K562 treated with DMSO at 1 percent for 48 hours (cell line): ENCODE data around the gene KIAA0513. TPM values are rescaled to one million over a fixed set of nuclear protein-coding genes. Genes with fewer than 3 reads are reported as not detected.

Source experiments
- total RNA-seq: library from RNA; unstranded; fragments of 300-600 nt; gene quantifications from 2 replicates; pipeline ENCODE4 v1.2.3, GENCODE V29; 2022; ENCODE audit warnings: low replicate concordance; ENCODE audit errors: extremely low read depth

Gene KIAA0513, protein sequence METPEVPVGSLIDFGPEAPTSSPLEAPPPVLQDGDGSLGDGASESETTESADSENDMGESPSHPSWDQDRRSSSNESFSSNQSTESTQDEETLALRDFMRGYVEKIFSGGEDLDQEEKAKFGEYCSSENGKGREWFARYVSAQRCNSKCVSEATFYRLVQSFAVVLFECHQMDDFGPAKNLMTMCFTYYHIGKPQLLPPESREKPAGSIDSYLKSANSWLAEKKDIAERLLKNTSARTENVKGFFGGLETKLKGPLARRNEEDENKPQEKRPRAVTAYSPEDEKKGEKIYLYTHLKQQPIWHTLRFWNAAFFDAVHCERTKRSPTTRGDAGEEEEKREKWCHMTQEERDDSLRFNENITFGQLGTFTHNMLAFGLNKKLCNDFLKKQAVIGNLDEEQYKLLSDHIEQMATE
- total RNA-seq, result not detected in 2 replicates

GRCh38 chr16:85027349-85027957 lies at the start of gene KIAA0513:
TSS of gene KIAA0513 (plus strand) at chr16:85027795. CDS start at chr16:85067072, 39,277 bp downstream.

GRCh38 chr16:85010931-85011845 lies 16.4 kb upstream of the KIAA0513 start, which contains the start of gene ZDHHC7:
TSS of gene ZDHHC7 (minus strand) at chr16:85011535. CDS start at chr16:84990618, 20,917 bp downstream.

GRCh38 chr16:85112364-85112763 lies 84.8 kb downstream of the KIAA0513 start, which contains the start of gene CIBAR2:
TSS of gene CIBAR2 (minus strand) at chr16:85112472. CDS start at chr16:85112352, 120 bp downstream.

Other genes starting within 250 kb of the KIAA0513 start
- gene CRISPLD2, start 207.8 kb upstream of the KIAA0513 start, total RNA-seq, result not detected in 2 replicates
- not detected in 2 replicates for gene ZDHHC7, start 16.3 kb upstream of the KIAA0513 start, total RNA-seq
- gene CIBAR2, start 84.7 kb downstream of the KIAA0513 start, total RNA-seq, result not detected in 2 replicates